ENCODE data around the gene KCNG4.
A peak's percentile ranks its signal among the peaks of the same experiment; 100 is the strongest.
"Not testable (repeated sequence)": the region's sequence is repeated elsewhere in the genome, so short reads cannot be mapped to it uniquely, and the experiment has no call there.

The KCNG4 gene

DNA sequence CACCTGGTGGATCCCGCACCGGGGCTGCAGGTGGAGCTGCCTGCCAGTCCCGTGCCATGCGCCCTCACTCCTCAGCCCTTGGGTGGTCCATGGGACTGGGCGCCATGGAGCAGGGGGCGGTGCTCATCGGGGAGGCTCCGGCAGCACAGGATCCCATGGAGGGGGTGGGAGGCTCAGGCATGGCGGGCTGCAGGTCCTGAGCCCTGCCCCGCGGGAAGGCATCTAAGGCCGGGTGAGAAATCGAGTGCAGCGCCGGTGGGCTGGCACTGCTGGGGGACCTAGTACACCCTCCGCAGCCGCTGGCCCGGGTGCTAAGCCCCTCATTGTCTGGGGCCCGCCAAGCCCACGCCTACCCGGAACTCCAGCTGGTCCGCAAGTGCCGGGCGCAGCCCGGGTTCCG lies 35.3 kb downstream of the KCNG4 start:
- not testable (repeated sequence) for DNase-seq

- no peak for DNase-seq
Observed at GRCh38 chr16:84199861-84200260, 40.0 kb downstream of the KCNG4 start.

DNA sequence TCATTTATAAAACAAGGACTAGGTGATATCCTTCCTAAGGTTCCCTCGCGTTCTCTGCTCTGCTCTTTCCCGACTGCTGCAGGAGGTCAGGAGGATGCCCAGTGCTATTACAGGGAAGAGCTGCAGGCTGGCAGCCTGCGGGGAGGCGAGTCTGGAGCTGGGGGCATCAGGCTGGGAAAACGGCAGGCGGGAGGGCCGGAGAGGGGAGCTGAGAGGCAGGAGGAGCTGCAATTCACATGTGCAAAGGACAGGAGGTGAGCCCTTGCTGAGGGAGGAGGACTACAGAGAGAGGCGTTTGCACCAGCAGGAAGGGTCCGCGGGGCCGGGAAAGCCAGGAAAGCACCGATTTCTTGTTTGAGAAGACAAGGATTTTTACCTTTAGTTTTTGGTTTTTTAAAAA lies 40.7 kb downstream of the KCNG4 start:
- DNase-seq = no peak

GRCh38 chr16:84198401-84198800 lies 41.4 kb downstream of the KCNG4 start:
- DNase-seq = no peak

DNA sequence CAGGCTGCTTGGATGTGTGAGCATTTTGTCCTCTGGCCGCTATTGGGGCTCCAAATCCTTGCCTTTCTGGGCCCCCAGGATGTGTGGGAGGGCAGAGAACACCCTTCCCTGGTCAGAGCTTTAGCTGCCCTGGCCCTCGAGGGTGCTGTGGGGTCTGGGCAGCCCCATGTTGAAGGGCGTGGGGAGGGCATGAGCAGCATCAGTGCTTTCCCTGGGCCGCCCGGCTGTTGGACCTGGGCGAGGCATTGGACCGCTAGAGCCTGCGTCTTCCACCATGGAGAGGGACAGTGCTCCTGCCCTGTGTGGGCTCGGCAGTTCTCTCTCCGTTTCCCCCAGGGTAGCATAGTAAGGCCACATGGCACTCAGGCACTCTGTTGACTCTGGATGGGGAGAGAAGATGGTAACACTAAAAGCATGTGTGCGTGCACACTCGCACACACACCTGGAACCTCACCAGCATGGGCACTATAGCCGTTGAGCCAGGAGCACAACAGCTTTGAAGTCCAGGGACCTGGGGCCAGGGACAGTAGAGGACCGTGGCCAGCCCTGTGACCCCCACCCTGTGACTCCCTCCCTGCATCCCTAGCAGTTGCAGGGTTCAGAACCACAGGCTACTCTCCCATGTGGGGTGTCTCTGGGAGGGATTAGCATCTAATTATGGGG lies 42.2 kb downstream of the KCNG4 start:
- no peak for DNase-seq

DNA sequence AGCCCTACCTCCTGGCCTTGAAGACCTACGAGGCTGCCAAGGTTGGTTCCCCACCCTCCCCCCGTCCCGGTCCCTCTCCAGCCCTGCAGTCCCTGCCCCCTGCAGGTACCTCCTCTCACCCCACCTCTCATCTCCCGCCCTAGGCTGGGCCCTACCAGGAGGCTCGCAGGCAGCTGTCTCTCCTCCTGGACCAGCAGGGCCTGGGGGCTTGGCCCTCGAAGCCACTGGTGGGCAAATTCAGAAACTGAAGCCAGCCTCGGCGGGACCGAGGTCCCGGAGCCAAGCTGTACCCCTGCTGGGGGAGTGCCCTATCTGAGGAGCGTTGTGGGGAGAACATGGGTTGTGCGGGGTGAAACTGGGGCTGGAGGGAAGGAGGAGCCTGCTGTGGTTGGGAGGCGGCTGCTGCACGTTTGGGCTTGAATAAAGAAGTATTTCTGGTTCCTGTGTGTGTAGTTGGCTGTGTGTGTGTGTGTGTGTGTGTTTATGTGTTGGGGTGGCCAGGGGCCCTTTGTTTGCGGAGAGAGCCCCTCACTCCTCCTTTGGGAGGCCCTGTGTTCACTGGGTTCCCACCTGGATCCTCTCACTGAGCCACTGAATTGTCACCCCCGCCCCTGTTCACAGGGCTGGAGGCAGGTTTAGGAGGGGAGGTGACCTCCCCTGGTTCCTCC lies 43.0 kb downstream of the KCNG4 start:
- no peak for DNase-seq

GRCh38 chr16:84196101-84196500 lies 43.7 kb downstream of the KCNG4 start:
- no peak for DNase-seq

- no peak for DNase-seq
Observed at GRCh38 chr16:84195201-84196093, 44.4 kb downstream of the KCNG4 start.

GRCh38 chr16:84194470-84195200 lies 45.2 kb downstream of the KCNG4 start:
- DNase-seq = no peak

DNA sequence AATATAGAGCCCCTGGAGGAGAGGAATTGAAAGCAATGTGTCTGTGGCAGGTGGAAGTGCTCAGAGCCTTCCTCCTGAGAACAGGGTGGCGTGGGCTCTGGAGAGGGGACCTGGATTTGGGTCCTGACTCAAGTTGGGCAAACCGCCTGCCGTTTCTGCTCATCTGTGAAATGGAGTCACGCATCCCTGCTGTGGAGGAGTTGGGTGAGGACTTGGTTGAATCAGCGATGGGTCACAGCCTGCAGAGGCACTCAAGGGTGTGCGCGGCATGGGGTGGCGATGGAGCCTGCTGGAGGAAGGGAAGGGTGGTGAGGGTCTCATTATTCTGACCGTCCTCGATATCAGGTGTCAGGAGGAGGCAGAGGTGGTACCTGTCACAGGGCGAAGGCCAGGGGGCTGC lies 45.8 kb downstream of the KCNG4 start:
- DNase-seq = no peak

GRCh38 chr16:84193480-84193879 lies 46.3 kb downstream of the KCNG4 start:
- DNase-seq = no peak

DNA sequence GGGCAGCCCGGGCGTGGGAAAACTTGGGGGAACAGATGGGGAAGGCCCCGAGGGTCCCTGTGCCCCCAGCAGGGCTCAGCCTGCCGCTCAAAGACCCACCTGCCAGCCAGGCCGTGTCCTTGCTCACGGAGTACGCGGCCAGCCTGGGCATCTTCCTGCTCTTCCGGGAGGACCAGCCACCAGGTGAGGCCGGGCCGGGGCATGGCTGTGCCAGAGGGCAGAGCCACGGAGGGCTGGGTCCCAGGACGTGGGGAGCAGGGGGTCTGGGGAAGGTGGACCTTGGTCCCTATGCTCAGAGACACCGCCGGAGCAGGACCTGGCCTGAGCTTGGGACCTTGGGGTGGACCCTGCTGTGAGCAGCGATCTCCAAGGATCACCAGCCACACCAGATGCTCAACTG lies 48.3 kb downstream of the KCNG4 start:
- no peak for DNase-seq

GRCh38 chr16:84190731-84191388 lies 49.0 kb downstream of the KCNG4 start, which contains the start of gene ADAD2:
Gene ADAD2 (plus strand): TSS chr16:84191157. CDS start chr16:84191231, 74 bp downstream.
- DNase-seq = no peak

DNA sequence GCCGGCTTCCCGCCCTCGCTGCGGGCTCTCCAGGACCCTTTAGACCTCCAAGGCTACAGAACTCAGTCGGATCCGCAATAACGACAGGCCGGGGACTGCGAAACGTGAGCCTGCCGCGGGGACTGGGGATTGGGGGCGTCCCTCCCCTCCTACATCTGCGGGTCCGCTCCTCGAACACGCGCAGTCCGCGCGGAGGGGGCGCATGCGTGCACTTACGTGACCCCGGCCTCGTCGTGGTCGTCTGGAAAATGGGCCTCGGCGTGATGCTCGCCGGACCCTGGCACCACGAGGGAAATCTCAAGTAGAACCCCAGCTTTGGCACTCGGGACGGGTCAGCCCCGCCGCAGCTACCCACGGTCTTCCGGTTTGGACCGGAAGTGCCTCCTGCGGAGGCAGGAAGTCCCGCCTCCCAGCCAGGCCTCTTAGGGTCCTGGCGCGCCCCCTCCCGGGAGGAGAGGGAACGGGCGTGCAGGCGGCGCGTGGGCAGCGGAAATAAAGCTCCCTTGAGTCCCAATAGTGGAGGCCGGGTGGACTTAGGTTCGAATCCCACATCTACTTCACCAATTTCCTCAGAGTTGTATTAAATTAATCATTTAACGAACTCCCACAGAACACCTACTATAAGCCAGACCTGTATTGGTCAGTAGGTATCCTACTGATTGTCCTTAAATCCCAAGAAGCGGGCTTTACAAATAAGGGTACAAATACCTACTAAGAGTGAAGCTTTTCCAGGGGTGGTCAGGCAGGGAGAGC lies 53.0 kb downstream of the KCNG4 start, which contains the start of gene TAF1C:
Gene TAF1C (minus strand): TSS at position 373 of the 753 bp plus-strand sequence. CDS start 2,069 bp downstream, outside the sequence.
- peak; percentile 94 for DNase-seq

GRCh38 chr16:84184775-84185174 lies 55.0 kb downstream of the KCNG4 start:
- DNase-seq = no peak

DNA sequence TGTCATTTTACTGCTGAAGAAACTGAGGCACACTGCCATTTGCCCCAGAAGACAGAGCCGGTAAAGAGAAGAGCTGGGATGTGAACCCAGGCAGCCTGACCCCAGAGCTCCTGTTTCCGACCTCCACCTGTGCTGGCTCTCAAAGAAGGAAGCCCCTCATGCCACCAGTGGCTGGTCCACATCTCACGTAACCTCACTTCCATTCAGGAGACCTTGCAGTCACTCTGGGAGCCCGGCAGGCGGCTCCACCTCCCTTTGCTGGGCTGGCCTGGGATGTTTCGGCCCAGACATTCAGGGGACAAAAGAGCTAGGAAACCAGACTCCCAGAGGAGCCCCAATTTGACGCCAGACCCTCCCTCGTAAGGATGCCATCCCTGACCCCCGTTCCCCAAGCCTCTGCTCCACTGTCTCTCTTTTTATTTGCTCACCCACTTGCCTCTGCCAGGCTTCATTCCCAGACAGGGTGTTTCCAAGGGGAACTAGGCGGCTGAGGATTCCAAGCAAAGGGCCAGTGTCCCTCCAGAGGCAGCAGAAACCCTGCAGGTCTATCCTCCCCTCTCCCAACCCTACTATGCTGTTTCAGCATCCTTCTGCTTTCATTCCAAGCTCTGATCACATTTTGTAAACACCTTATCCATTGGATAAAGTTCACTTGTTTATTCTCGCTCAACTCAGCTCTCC lies 55.8 kb downstream of the KCNG4 start:
- no peak for DNase-seq

DNA sequence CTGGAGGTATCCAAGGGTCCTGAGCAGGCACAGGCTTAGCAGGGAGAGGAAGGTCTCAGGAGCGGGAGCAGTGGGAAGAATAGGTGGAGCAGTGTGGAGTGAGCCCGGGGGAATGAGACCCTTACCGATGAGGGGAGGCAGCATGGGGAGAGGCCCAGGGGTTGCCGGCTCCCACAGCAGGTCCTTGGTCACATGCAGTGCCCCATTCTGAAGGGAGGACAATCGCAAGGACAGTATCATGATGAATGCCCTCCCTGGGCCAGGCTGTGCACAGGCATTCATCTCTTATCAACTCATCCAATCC lies 56.3 kb downstream of the KCNG4 start:
- no peak for DNase-seq

- no peak for DNase-seq
Observed at GRCh38 chr16:84182680-84183571, 56.9 kb downstream of the KCNG4 start.

DNA sequence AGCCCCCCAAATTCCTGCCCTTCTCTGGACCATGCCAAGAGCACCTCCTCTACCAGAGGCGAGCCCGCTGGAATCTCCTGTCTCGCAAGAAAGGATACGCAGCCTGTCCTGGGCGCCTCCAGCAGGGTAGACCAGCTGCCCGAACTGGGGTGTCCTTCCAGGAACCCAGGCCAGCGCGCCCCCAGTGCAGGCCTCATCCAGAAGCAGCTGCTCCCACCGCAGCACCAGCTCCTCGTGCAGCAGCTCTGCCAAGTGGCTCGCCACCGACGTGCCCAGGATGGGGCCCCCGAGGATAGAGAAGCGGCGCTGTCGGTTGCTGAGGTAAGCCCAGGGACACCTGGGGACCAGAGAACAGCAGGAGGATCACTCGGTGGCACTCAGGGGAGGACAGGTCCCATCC lies 57.7 kb downstream of the KCNG4 start:
- no peak for DNase-seq
